ENCODE data around the gene TMEM59L. TPM values are rescaled to one million over a fixed set of nuclear protein-coding genes. Genes with fewer than 3 reads are reported as not detected.

TMEM59L gene
- polyA plus RNA-seq, 1 of the 3 experiments (the other 2 are of a cell fraction), result 9.6 TPM

- CTCF ChIA-PET, result interaction anchor here (0.6 kb wide), 1 partner anchor 451 kb away, joined by 3 read pairs; no protein-coding TSS in a partner anchor
- H2AFZ ChIP-seq (ENCODE audit: low read depth), result no peak overlapping the region
- H3K4me1 ChIP-seq (ENCODE audit: control insufficient read depth in 1 of 2, insufficient read depth in 2 of 2, low read depth in 1 of 2, low read length in 1 of 2), result peaks cover 13 to 32% of the 10 kb centered on the region in 2 experiments; a peak in 3 of 4 replicates
These were observed 46.8 kb downstream of the TMEM59L start for GRCh38 chr19:18659281-18660050.

DNA sequence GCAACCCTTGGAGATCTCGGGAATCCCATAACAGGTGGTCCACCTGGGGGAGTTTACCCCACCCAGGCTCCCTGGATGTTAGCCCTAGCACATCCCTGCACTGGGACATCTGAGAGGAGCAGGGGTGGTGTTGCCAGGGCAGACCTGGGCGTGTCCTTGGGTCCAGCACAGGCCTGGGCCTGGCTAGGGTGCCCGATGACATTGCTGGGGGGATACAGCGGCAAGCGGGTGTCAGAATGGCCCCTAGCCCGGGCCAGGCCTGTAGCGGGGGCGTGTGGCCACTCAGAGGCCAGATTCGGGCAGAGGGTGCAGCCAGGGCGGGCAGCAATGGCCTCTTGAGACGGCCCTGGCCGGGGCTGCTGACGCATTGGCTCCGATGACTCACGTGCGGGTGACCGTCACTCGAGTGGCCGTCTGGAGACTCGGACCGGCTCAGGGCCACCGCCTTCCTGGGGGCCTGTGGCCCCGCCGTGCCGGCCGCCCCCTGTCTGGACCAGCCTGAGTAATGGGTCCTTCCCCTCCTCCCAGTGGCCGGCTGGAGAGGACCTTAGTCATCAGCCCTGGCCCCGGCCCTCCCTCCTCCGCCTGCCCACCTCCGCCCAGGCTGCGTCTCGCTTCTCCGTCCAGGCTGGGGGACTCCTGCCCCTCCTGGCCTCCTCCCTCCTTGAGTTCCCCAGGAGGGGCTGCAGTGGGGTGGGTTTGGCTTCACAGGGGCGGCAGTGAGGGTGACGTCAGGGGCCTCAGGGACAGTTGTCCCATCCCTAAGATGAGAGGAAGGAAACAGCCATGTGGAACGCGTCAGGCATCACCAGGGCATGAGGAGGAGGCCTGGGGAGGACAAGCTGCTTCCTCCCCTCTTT lies 47.6 kb downstream of the TMEM59L start:
- WGBS (ENCODE audit: low lambda C conversion rate), result 68% methylated on average over 7 of the region's 37 CpGs
- H3K9ac ChIP-seq, result peak overlapping the region; percentile 28
- no peak for DNase-seq
- no peaks in the 10 kb centered on the region for H4K20me1 ChIP-seq (ENCODE audit: insufficient read depth)
- H3F3A ChIP-seq (replicated peaks; ENCODE audit: insufficient read depth), result peaks cover 30% of the 10 kb centered on the region
- H3K9me2 ChIP-seq, result no peaks in the 10 kb centered on the region
- peak; percentile 43; the same call in 1 of the 2 replicates for TF ChIP-seq TCF12 (IDR thresholded peaks at IDR 0.05)
- no peak for TF ChIP-seq PBX3 (IDR thresholded peaks at IDR 0.05)
- no peak for TF ChIP-seq GATA2 (CRISPR knock-in tag; IDR thresholded peaks at IDR 0.05)
- TF ChIP-seq RCOR1 (IDR thresholded peaks at IDR 0.05; ENCODE audit: low read length), result no peak
- TF ChIP-seq MXI1 (IDR thresholded peaks at IDR 0.05; ENCODE audit: low read depth, low read length), result no peak
- TF ChIP-seq SIN3A (IDR thresholded peaks at IDR 0.05; ENCODE audit: borderline replicate concordance, low read depth, low read length), result no peak
- TF ChIP-seq GABPA (IDR thresholded peaks at IDR 0.05; ENCODE audit: low read depth), result no peak
- TF ChIP-seq, protein P1, sequence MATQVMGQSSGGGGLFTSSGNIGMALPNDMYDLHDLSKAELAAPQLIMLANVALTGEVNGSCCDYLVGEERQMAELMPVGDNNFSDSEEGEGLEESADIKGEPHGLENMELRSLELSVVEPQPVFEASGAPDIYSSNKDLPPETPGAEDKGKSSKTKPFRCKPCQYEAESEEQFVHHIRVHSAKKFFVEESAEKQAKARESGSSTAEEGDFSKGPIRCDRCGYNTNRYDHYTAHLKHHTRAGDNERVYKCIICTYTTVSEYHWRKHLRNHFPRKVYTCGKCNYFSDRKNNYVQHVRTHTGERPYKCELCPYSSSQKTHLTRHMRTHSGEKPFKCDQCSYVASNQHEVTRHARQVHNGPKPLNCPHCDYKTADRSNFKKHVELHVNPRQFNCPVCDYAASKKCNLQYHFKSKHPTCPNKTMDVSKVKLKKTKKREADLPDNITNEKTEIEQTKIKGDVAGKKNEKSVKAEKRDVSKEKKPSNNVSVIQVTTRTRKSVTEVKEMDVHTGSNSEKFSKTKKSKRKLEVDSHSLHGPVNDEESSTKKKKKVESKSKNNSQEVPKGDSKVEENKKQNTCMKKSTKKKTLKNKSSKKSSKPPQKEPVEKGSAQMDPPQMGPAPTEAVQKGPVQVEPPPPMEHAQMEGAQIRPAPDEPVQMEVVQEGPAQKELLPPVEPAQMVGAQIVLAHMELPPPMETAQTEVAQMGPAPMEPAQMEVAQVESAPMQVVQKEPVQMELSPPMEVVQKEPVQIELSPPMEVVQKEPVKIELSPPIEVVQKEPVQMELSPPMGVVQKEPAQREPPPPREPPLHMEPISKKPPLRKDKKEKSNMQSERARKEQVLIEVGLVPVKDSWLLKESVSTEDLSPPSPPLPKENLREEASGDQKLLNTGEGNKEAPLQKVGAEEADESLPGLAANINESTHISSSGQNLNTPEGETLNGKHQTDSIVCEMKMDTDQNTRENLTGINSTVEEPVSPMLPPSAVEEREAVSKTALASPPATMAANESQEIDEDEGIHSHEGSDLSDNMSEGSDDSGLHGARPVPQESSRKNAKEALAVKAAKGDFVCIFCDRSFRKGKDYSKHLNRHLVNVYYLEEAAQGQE (IDR thresholded peaks at IDR 0.05; ENCODE audit: low read depth, low read length), result no peak
- TF ChIP-seq JUND (IDR thresholded peaks at IDR 0.05), result no peak
- TF ChIP-seq RXRA (IDR thresholded peaks at IDR 0.05; ENCODE audit: borderline replicate concordance, low read depth), result no peak; the same call in 1 of the 2 replicates
- no peak for TF ChIP-seq RFX5 (IDR thresholded peaks at IDR 0.05; ENCODE audit: low read length)
- TF ChIP-seq FOSL2 (IDR thresholded peaks at IDR 0.05; ENCODE audit: borderline replicate concordance, low read depth), result 0 out of 2 replicates have a peak, but pooled peaks have one; percentile 44
- TF ChIP-seq FOXJ3 (CRISPR knock-in tag; IDR thresholded peaks at IDR 0.05), result no peak
- no peak; a peak in 1 of 4 replicates for TF ChIP-seq EP300 (IDR thresholded peaks at IDR 0.05; ENCODE audit: borderline replicate concordance in 1 of 2, low read depth in 1 of 2, low read length in 1 of 2)
- peaks cover 13 to 32% of the 10 kb centered on the region in 2 experiments; a peak in 3 of 4 replicates for H3K4me1 ChIP-seq (ENCODE audit: control insufficient read depth in 1 of 2, insufficient read depth in 2 of 2, low read depth in 1 of 2, low read length in 1 of 2)
- H3K27me3 ChIP-seq (ENCODE audit: insufficient read depth), result no peaks in the 10 kb centered on the region
- ChIA-PET CTCF (interaction anchor here (0.6 to 1.7 kb wide), 2 partner anchors 12 to 450 kb away, joined by 3 to 6 read pairs; no protein-coding TSS in a partner anchor), POLR2A (no interaction called here)
- H3K4me3 ChIP-seq (ENCODE audit: low read depth in 2 of 2, low read length in 1 of 2), result no peak overlapping the region; a peak in 1 of 4 replicates
- peak overlapping the region in 1 of 2 experiments; percentile 64; a peak in 2 of 4 replicates for H3K27ac ChIP-seq (ENCODE audit: low read depth in 2 of 2, low read length in 1 of 2)
- peak overlapping the region; percentile 45 for H3K4me2 ChIP-seq
- no peaks in the 10 kb centered on the region for H3K9me3 ChIP-seq
- H3K36me3 ChIP-seq (replicated peaks in 1 of 2; ENCODE audit: control insufficient read depth in 1 of 2, insufficient read depth in 2 of 2, low read length in 1 of 2), result no peaks in the 10 kb centered on the region
- peak overlapping the region; percentile 62; the same call in 1 of the 2 replicates for H2AFZ ChIP-seq (ENCODE audit: low read depth)
- 0 out of 2 replicates have a peak, but pooled peaks cover 3% of the 10 kb centered on the region for H3K79me2 ChIP-seq (ENCODE audit: insufficient read depth)

More at GRCh38 chr19:18659281-18660050, 46.8 kb downstream of the TMEM59L start:
- TF ChIP-seq EP300 (IDR thresholded peaks at IDR 0.05; ENCODE audit: borderline replicate concordance in 1 of 2, low read depth in 1 of 2, low read length in 1 of 2) (no peak), FOSL2 (IDR thresholded peaks at IDR 0.05; ENCODE audit: borderline replicate concordance, low read depth) (no peak)
- TF ChIP-seq, protein P2, sequence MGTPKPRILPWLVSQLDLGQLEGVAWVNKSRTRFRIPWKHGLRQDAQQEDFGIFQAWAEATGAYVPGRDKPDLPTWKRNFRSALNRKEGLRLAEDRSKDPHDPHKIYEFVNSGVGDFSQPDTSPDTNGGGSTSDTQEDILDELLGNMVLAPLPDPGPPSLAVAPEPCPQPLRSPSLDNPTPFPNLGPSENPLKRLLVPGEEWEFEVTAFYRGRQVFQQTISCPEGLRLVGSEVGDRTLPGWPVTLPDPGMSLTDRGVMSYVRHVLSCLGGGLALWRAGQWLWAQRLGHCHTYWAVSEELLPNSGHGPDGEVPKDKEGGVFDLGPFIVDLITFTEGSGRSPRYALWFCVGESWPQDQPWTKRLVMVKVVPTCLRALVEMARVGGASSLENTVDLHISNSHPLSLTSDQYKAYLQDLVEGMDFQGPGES (IDR thresholded peaks at IDR 0.05; ENCODE audit: low read depth, low read length), result no peak
- Histone ChIP-seq H3K4me3 (ENCODE audit: low read depth in 2 of 2, low read length in 1 of 2) (no peak overlapping the region), H3K9ac (peak overlapping the region; percentile 28; the same call in 1 of the 2 replicates), H3K9me3 (no peaks in the 10 kb centered on the region), H3F3A (replicated peaks; ENCODE audit: insufficient read depth) (peaks cover 30% of the 10 kb centered on the region), H3K36me3 (replicated peaks in 1 of 2; ENCODE audit: control insufficient read depth in 1 of 2, insufficient read depth in 2 of 2, low read length in 1 of 2) (no peaks in the 10 kb centered on the region), H3K79me2 (ENCODE audit: insufficient read depth) (0 out of 2 replicates have a peak, but pooled peaks cover 3% of the 10 kb centered on the region), H3K27me3 (ENCODE audit: insufficient read depth) (no peaks in the 10 kb centered on the region), H4K20me1 (ENCODE audit: insufficient read depth) (no peaks in the 10 kb centered on the region), H3K9me2 (no peaks in the 10 kb centered on the region), H3K4me2 (peak overlapping the region; percentile 45), H3K27ac (ENCODE audit: low read depth in 2 of 2, low read length in 1 of 2) (peak overlapping the region in 1 of 2 experiments; percentile 64; a peak in 2 of 4 replicates)
- DNase-seq, result peak; percentile 74
- POLR2A ChIA-PET, result no interaction called here
- 89% methylated on average over 29 of the region's 30 CpGs for WGBS (ENCODE audit: low lambda C conversion rate)

Data from SK-N-SH (cell line).